Prostate gland (tissue), 2 donors: ENCODE measurements around the gene SUN5. TPM values are rescaled to one million over a fixed set of nuclear protein-coding genes. Genes with fewer than 3 reads are reported as not detected.

ENCODE experiments used
- DNase-seq: peaks from one replicate; pipeline ENCODE4 v3.0.0-alpha.2; 2019; ENCODE audit warnings: low spot score
- H3K27ac ChIP-seq, 2 donors: fragments of 200-600 bp; sonication (generic); 2 replicates each; pipeline ENCODE4 v1.5.1; 2017 to 2019
- H3K27me3 ChIP-seq: fragments of 200-600 bp; sonication (generic); replicated peaks from 2 replicates; pipeline ENCODE4 v1.5.1; 2019; ENCODE audit not compliant: insufficient read depth
- H3K36me3 ChIP-seq, 2 donors: fragments of 200-600 bp; sonication (generic); 1 replicate in 1 of 2; 2 replicates in 1 of 2; pipeline versions ENCODE4 v1.5.1 to v1.8.1; 2017 to 2019
- H3K4me1 ChIP-seq: fragments of 200-600 bp; sonication (generic); replicated peaks from 2 replicates; pipeline ENCODE4 v1.5.1; 2019
- H3K4me3 ChIP-seq, 2 donors: fragments of 200-600 bp; sonication (generic); 2 replicates each; pipeline ENCODE4 v1.5.1; 2017 to 2019
- H3K9me3 ChIP-seq: fragments of 200-600 bp; sonication (generic); 2 replicates; pipeline ENCODE4 v1.5.1; 2017
- POLR2A ChIP-seq: fragments of 450-650 bp; IDR thresholded peaks from one replicate; pipeline ENCODE4 v1.6.1; 2016; ENCODE audit warnings: antibody characterized with exemption, mild to moderate bottlenecking
- POLR2AphosphoS5 ChIP-seq: sonication (generic); formaldehyde crosslinking; IDR thresholded peaks from one replicate; pipeline ENCODE4 v1.6.1; 2017; ENCODE audit warnings: antibody characterized with exemption
- WGBS: methylation state at CpG from one replicate; pipeline ENCODE4 v1.1.5; 2018; 5-methylcytosine and 5-hydroxymethylcytosine counted together
- intact Hi-C: fragments of 100-400 bp; cut with DNase I; formaldehyde crosslinking; loops from one replicate; pipeline ENCODE4 v1.14.2; 2022
- total RNA-seq, 2 donors: library from RNA; depleted of rRNA; stranded (reverse); fragments of >200 nt; gene quantifications; one replicate each; pipeline ENCODE4 v1.1.0, GENCODE V29; 2016
- TF ChIP-seq, protein P1 (sequence below), 4 experiments: fragments of 200-600 bp in 2 of 4; fragments of 450-650 bp in 2 of 4; sonication (generic) in 2 of 4; IDR thresholded peaks; 1 replicate in 3 of 4; 2 replicates in 1 of 4; pipeline ENCODE4 v1.5.1; 2016 to 2019; ENCODE audit warnings: antibody characterized with exemption in 4 of 4, mild to moderate bottlenecking in 2 of 4, moderate library complexity in 2 of 4

Gene SUN5
- total RNA-seq, 2 donors from 2014 or later: 4.7 TPM; not detected in 1

DNA sequence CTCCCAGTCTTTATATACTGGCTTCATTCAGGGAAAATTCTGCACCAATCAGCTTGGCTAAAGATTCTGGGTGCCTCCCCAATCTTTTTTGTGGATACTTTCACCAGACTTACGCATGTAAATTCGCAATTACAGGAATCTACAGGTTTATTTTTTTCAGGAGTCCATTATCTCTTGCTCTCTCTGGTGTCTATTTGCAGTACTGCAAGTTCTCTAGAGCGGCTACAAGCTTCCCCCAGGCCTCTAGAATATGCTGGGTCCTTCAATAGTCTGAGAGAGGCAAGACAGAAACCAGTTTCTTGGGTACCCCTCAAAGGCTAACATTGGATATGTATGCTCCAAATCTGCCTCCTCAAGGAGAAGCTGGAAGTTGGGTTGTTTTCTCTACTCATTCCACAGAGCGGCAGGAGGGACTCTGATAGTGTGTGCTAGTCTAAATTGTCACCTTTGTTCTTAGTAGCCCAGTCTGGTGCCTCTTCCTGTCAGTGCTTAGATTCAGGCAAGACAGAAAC is 58.5 kb downstream of the SUN5 start:
- no peak overlapping the region for H3K27ac ChIP-seq
- no peak overlapping the region for H3K4me3 ChIP-seq
- H3K9me3 ChIP-seq: no peaks in the 10 kb centered on the region
- no peaks in the 10 kb centered on the region for H3K4me1 ChIP-seq
- H3K36me3 ChIP-seq: no peaks in the 10 kb centered on the region
- TF ChIP-seq POLR2A (no peak), POLR2AphosphoS5 (no peak)
- TF ChIP-seq, protein P1, sequence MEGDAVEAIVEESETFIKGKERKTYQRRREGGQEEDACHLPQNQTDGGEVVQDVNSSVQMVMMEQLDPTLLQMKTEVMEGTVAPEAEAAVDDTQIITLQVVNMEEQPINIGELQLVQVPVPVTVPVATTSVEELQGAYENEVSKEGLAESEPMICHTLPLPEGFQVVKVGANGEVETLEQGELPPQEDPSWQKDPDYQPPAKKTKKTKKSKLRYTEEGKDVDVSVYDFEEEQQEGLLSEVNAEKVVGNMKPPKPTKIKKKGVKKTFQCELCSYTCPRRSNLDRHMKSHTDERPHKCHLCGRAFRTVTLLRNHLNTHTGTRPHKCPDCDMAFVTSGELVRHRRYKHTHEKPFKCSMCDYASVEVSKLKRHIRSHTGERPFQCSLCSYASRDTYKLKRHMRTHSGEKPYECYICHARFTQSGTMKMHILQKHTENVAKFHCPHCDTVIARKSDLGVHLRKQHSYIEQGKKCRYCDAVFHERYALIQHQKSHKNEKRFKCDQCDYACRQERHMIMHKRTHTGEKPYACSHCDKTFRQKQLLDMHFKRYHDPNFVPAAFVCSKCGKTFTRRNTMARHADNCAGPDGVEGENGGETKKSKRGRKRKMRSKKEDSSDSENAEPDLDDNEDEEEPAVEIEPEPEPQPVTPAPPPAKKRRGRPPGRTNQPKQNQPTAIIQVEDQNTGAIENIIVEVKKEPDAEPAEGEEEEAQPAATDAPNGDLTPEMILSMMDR (IDR thresholded peaks at IDR 0.05): no peak
- no peaks in the 10 kb centered on the region for H3K27me3 ChIP-seq
- DNase-seq: no peak
- intact Hi-C loops: no loop called here
- 47% methylated on average over 4 of the region's 4 CpGs for WGBS

DNA sequence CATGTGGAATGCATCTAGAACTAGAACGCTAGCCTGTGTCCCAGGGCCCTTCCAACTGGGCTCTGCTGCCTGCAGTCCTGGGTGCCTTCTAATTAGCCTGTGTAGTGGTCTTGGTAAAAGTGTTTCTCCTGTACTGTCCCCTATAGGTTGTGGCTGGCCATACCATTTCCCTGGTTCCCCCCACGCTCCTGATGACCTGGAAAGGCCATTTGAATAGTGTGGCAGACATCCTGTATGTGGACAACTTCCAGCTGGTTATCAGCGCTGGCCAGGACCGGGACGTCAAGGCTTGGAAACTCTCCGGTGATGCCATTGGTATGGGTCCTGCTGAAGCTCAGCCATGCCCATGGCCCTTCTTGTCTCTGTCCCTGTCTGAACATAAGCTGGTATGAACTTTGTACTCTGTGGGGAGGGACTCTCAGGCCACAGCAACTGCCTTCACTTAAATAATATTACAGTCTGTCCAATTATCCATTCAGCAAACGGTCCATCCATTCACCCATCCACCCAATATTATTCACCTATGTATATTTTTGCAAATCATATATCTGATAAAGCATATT is 60.7 kb downstream of the SUN5 start:
- no peak for DNase-seq
- TF ChIP-seq POLR2AphosphoS5 (no peak), POLR2A (no peak)
- TF ChIP-seq, protein P1 (IDR thresholded peaks at IDR 0.05): no peak
- no peaks in the 10 kb centered on the region for H3K9me3 ChIP-seq
- H3K27ac ChIP-seq: no peak overlapping the region
- no peaks in the 10 kb centered on the region for H3K27me3 ChIP-seq
- H3K36me3 ChIP-seq: no peaks in the 10 kb centered on the region
- intact Hi-C loops: no loop called here
- 93% methylated on average over 7 of the region's 7 CpGs for WGBS
- no peaks in the 10 kb centered on the region for H3K4me1 ChIP-seq
- H3K4me3 ChIP-seq: no peak overlapping the region

- Histone ChIP-seq H3K36me3 (no peaks in the 10 kb centered on the region), H3K4me1 (no peaks in the 10 kb centered on the region), H3K27ac (no peak overlapping the region), H3K4me3 (no peak overlapping the region), H3K9me3 (no peaks in the 10 kb centered on the region), H3K27me3 (no peaks in the 10 kb centered on the region)
- DNase-seq: no peak
- TF ChIP-seq, protein P1 (IDR thresholded peaks at IDR 0.05): no peak
- no peak for TF ChIP-seq POLR2A
- TF ChIP-seq POLR2AphosphoS5: no peak
- intact Hi-C loops: no loop called here
- WGBS: 82% methylated on average over 4 of the region's 4 CpGs
Measured at GRCh38 chr20:32941155-32941885, 62.9 kb downstream of the SUN5 start.

- intact Hi-C loops: no loop called here
- H3K4me3 ChIP-seq: no peak overlapping the region
- TF ChIP-seq, protein P1 (IDR thresholded peaks at IDR 0.05): no peak
- TF ChIP-seq POLR2AphosphoS5 (no peak), POLR2A (no peak)
- no peak overlapping the region for H3K27ac ChIP-seq
- no peaks in the 10 kb centered on the region for H3K4me1 ChIP-seq
- 68% methylated on average over 4 of the region's 4 CpGs for WGBS
- H3K36me3 ChIP-seq: no peaks in the 10 kb centered on the region
- H3K27me3 ChIP-seq: no peaks in the 10 kb centered on the region
- no peaks in the 10 kb centered on the region for H3K9me3 ChIP-seq
- DNase-seq: no peak
Measured at GRCh38 chr20:32934580-32934979, 69.7 kb downstream of the SUN5 start.

Other genes starting within 250 kb of the SUN5 start
- gene DNMT3B, start 242.0 kb downstream of the SUN5 start, total RNA-seq: 10 to 100 TPM in 1 of 2 donors, under 1 TPM in 1; 0.41 to 11.5 TPM
- 100 to 1,000 TPM in 1 of 2 donors, 10 to 100 TPM in 1; 65.4 to 136 TPM for gene MAPRE1, start 184.5 kb downstream of the SUN5 start, total RNA-seq
- 1 to 10 TPM in 1 of 2 donors, under 1 TPM in 1; 0.87 to 1.8 TPM for gene EFCAB8, start 145.5 kb downstream of the SUN5 start, total RNA-seq
- gene BPIFB2, start 3.3 kb upstream of the SUN5 start, total RNA-seq: 1 to 10 TPM in 1 of 2 donors, not detected in 1; 5.1 TPM
- gene BPIFB6, start 27.2 kb upstream of the SUN5 start, total RNA-seq: not detected
- gene BPIFB3, start 49.5 kb upstream of the SUN5 start, total RNA-seq: not detected
- gene BPIFB4, start 75.2 kb upstream of the SUN5 start, total RNA-seq: 1 to 10 TPM in 1 of 2 donors, not detected in 1; 1.1 TPM
- gene BPIFA2, start 163.7 kb upstream of the SUN5 start, total RNA-seq: not detected
- 1 to 10 TPM in 1 of 2 donors, not detected in 1; 7.7 TPM for gene BPIFA3, start 212.9 kb upstream of the SUN5 start, total RNA-seq
- not detected for gene BPIFA1, start 231.6 kb upstream of the SUN5 start, total RNA-seq